Measurements from ENCODE around the gene UBE2S.

The UBE2S gene

GRCh38 chr19:55362174-55362989 is 45.2 kb downstream of the UBE2S start:
- no peak for DNase-seq (ENCODE audit: low read depth)

GRCh38 chr19:55360902-55361301 is 46.7 kb downstream of the UBE2S start:
- no peak for DNase-seq (ENCODE audit: low read depth)

- DNase-seq (ENCODE audit: low read depth), result no peak
Observed at GRCh38 chr19:55358943-55359908, 48.4 kb downstream of the UBE2S start.

- no peak for DNase-seq (ENCODE audit: low read depth)
Observed at GRCh38 chr19:55358493-55358892, 49.1 kb downstream of the UBE2S start.

- no peak for DNase-seq (ENCODE audit: low read depth)
Observed at GRCh38 chr19:55355213-55355821, 52.3 kb downstream of the UBE2S start.

- DNase-seq (ENCODE audit: low read depth), result no peak
Observed at GRCh38 chr19:55354698-55355212, 52.8 kb downstream of the UBE2S start, which contains the start of gene COX6B2. Gene COX6B2, minus strand, starts transcription at chr19:55354719. Its CDS starts 198 bp downstream, at chr19:55354521.

- DNase-seq (ENCODE audit: low read depth), result no peak
Observed at GRCh38 chr19:55353803-55354697, 53.5 kb downstream of the UBE2S start.

GRCh38 chr19:55353356-55353802 is 54.2 kb downstream of the UBE2S start:
- DNase-seq (ENCODE audit: low read depth), result no peak

- DNase-seq (ENCODE audit: low read depth), result no peak
Observed at GRCh38 chr19:55352549-55353145, 54.9 kb downstream of the UBE2S start.

- DNase-seq (ENCODE audit: low read depth), result no peak
Observed at GRCh38 chr19:55352040-55352439, 55.5 kb downstream of the UBE2S start.

- no peak for DNase-seq (ENCODE audit: low read depth)
Observed at GRCh38 chr19:55350620-55351315, 56.8 kb downstream of the UBE2S start.

All from CMK (cell line).